K562 (cell line): Measurements from ENCODE around the gene KCNJ11. TPM values are rescaled to one million over a fixed set of nuclear protein-coding genes. Genes with fewer than 3 reads are reported as not detected.

Experiments
- ATAC-seq: fragments of 200-7000 bp; cut with Tn5 transposase; 3 replicates; pipeline ENCODE4 v1.9.1; 2020; ENCODE audit warnings: moderate library complexity
- BruUV-seq: library from RNA; stranded (reverse); fragments of 400-500 nt; replicated peaks from 2 replicates; lab custom pipeline; 2021; lab: Mats Ljungman, UMichigan
- CTCF ChIA-PET: fragments of 300-600 bp; formaldehyde crosslinking; extraction: SDS; loops from one replicate; lab custom pipeline; 2021; ENCODE audit warnings: low intra/inter-chr PET ratio; lab: Yijun Ruan, JAX
- POLR2A ChIA-PET: fragments of 300-600, 350-650 bp; sonication (Branson Sonifier 250); formaldehyde crosslinking; extraction: SDS; loops from one replicate; lab custom pipeline; 2021; ENCODE audit warnings: antibody characterized with exemption, inconsistent platforms; lab: Yijun Ruan, JAX
- DNase-seq, 4 experiments: peaks; one replicate each; pipeline versions ENCODE4 v3.0.0 to v3.0.0-alpha.2; 2011 to 2018; ENCODE audit warnings: low spot score in 3 of 4, mixed read lengths in 3 of 4; ENCODE audit errors: extremely low read depth in 1 of 4
- FAIRE-seq: peaks from 2 replicates; lab custom pipeline; 2011; peaks lifted over from hg19 to GRCh38; lab: Jason Lieb, UNC
- H2AFZ ChIP-seq: 2 replicates; pipeline ENCODE4 v1.6.0; 2011; ENCODE audit warnings: low read depth, low read length, control low read depth, inconsistent platforms
- H3K27ac ChIP-seq: fragments of 200-600 bp; 3 replicates; pipeline ENCODE4 v1.8.0; 2011; ENCODE audit warnings: low read depth, mild to moderate bottlenecking, control low read depth, inconsistent platforms, low read length, moderate library complexity, mixed read lengths; ENCODE audit errors: extremely low read depth
- H3K27me3 ChIP-seq, 2 experiments: fragments of 300-600 bp in 1 of 2; 2 replicates in 1 of 2; 3 replicates in 1 of 2; pipeline versions ENCODE4 v1.6.0 to v1.8.0; 2011; ENCODE audit warnings: inconsistent platforms in 2 of 2, low read length in 2 of 2, mild to moderate bottlenecking in 1 of 2, mixed read lengths in 1 of 2, moderate library complexity in 1 of 2; ENCODE audit not compliant: control insufficient read depth in 2 of 2, insufficient read depth in 2 of 2
- H3K36me3 ChIP-seq: fragments of 300-600 bp; 3 replicates; pipeline ENCODE4 v1.8.0; 2011; ENCODE audit warnings: mild to moderate bottlenecking, low read length, inconsistent platforms; ENCODE audit not compliant: control insufficient read depth, insufficient read depth
- H3K4me1 ChIP-seq, 2 experiments: fragments of 200-600 bp in 1 of 2; replicated peaks in 1 of 2; 2 replicates in 1 of 2; 3 replicates in 1 of 2; pipeline versions ENCODE4 v1.5.1 to v1.8.0; 2011; ENCODE audit warnings: inconsistent platforms in 2 of 2, low read length in 2 of 2, mild to moderate bottlenecking in 1 of 2, mixed read lengths in 1 of 2, moderate library complexity in 1 of 2; ENCODE audit not compliant: control insufficient read depth in 2 of 2, insufficient read depth in 2 of 2
- H3K4me2 ChIP-seq: 2 replicates; pipeline ENCODE4 v1.6.1; 2011; ENCODE audit warnings: low read length, control low read depth, inconsistent platforms, mixed read lengths; ENCODE audit not compliant: insufficient read depth
- H3K4me3 ChIP-seq: fragments of 200-600 bp; sonication (generic), shearing (Covaris generic); 2 replicates; pipeline ENCODE4 v1.5.1; 2016; ENCODE audit warnings: control low read depth, inconsistent platforms
- H3K79me2 ChIP-seq: fragments of 200-600 bp; 3 replicates; pipeline ENCODE4 v1.8.0; 2011; ENCODE audit warnings: low read length, inconsistent platforms; ENCODE audit not compliant: control insufficient read depth, insufficient read depth
- H3K9ac ChIP-seq, 2 experiments: 2 replicates each; pipeline versions ENCODE4 v1.6.0 to v1.6.1; 2011; ENCODE audit warnings: low read depth in 2 of 2, low read length in 2 of 2, control low read depth in 1 of 2, inconsistent platforms in 1 of 2, mild to moderate bottlenecking in 1 of 2, mixed read lengths in 1 of 2; ENCODE audit not compliant: insufficient read depth in 1 of 2
- H3K9me1 ChIP-seq: one replicate; pipeline ENCODE4 v1.6.0; 2011; ENCODE audit warnings: inconsistent platforms, mild to moderate bottlenecking, low read length, moderate library complexity; ENCODE audit not compliant: control insufficient read depth, insufficient read depth
- H3K9me3 ChIP-seq: replicated peaks from 2 replicates; pipeline ENCODE4 v1.5.1; 2011; ENCODE audit warnings: low read depth, low read length, inconsistent platforms; ENCODE audit not compliant: control insufficient read depth, insufficient read depth
- H4K20me1 ChIP-seq: replicated peaks from 2 replicates; pipeline ENCODE4 v1.6.1; 2011; ENCODE audit warnings: low read length, inconsistent platforms, mixed read lengths; ENCODE audit not compliant: control insufficient read depth, insufficient read depth
- ASH1L ChIP-seq: fragments of 450-650 bp; IDR thresholded peaks from 2 replicates; pipeline ENCODE4 v1.6.1; 2018; ENCODE audit warnings: borderline replicate concordance, mild to moderate bottlenecking, low read depth; ENCODE audit not compliant: partially characterized antibody
- ELK1 ChIP-seq: sonication (generic); formaldehyde crosslinking; IDR thresholded peaks from 2 replicates; pipeline ENCODE4 v1.8.1; 2022; ENCODE audit warnings: missing genetic modification reagents
- POLR2B ChIP-seq: fragments of 450-650 bp; IDR thresholded peaks from 2 replicates; pipeline ENCODE4 v1.6.1; 2018; ENCODE audit warnings: low read depth; ENCODE audit not compliant: partially characterized antibody
- SOX6 ChIP-seq: fragments of 450-650 bp; IDR thresholded peaks from 2 replicates; pipeline ENCODE4 v1.6.1; 2014; ENCODE audit warnings: mild to moderate bottlenecking
- WGBS: fragments of 100-300 bp; shearing (Covaris generic); methylation state at CpG from one replicate; pipeline ENCODE4 v1.1.6; 2016; ENCODE audit warnings: low coverage, mixed read lengths; ENCODE audit not compliant: insufficient coverage; ENCODE audit errors: missing lambda C conversion rate; 5-methylcytosine and 5-hydroxymethylcytosine counted together
- in situ Hi-C: fragments of 300-500 bp; cut with MboI; formaldehyde crosslinking; loops from 4 replicates; pipeline ENCODE4 v1.15.0; 2018; ENCODE audit warnings: inconsistent platforms, mixed read lengths
- intact Hi-C: fragments of 100-400 bp; cut with micrococcal nuclease; formaldehyde crosslinking; loops from 2 replicates; pipeline ENCODE4 v1.14.2; 2022
- polyA plus RNA-seq, 8 experiments: library from polyadenylated mRNA; depleted of rRNA in 4 of 8; stranded (reverse) in 5 of 8; unstranded in 3 of 8; fragments of >200 nt; fragmentation: Nextera tagmentation in 2 of 8; fragmentation: Illumina TruSeq in 1 of 8; extraction: Ambion mirVana in 2 of 8; extraction: Trizol in 1 of 8; gene quantifications; 2 replicates each; pipeline versions ENCODE4 v1.2.1 to v1.2.3, GENCODE V29; 2011 to 2014; ENCODE audit warnings: inconsistent platforms in 1 of 8, missing spikeins in 1 of 8
- total RNA-seq, 7 experiments: library from RNA; depleted of rRNA in 6 of 7; stranded (reverse); fragments of >200 nt in 6 of 7; fragmentation: Illumina TruSeq in 2 of 7; extraction: Trizol in 2 of 7; gene quantifications; 2 replicates each; pipeline versions ENCODE4 v1.2.1 to v1.2.3, GENCODE V29; 2011 to 2021; ENCODE audit warnings: low replicate concordance in 1 of 7

KCNJ11 gene
- total and polyA plus RNA-seq, 9 of the 15 experiments (the other 6 are each of a cell fraction or from before 2014, with no cell fraction given), result 0.54 to 3.7 (median 0.86) TPM; not detected in 2

GRCh38 chr11:17383461-17383860, 5.0 kb downstream of the KCNJ11 start:
- no peak for TF ChIP-seq ELK1
- no peak for TF ChIP-seq SOX6
- no peak for TF ChIP-seq POLR2B
- no peak for TF ChIP-seq ASH1L
- Histone ChIP-seq H4K20me1 (peaks cover 11% of the 10 kb centered on the region), H3K4me2 (no peak overlapping the region), H3K9me1 (peaks cover 5% of the 10 kb centered on the region), H3K4me1 (peaks cover 2 to 24% of the 10 kb centered on the region in 2 experiments; a peak in 3 of 5 replicates), H3K4me3 (no peak overlapping the region), H3K9me3 (no peaks in the 10 kb centered on the region), H3K9ac (no peak overlapping the region), H3K36me3 (peaks cover 23% of the 10 kb centered on the region; the same call in 2 of the 3 replicates), H3K27me3 (no peaks in the 10 kb centered on the region), H2AFZ (no peak overlapping the region), H3K79me2 (no peaks in the 10 kb centered on the region), H3K27ac (no peak overlapping the region)
- CTCF ChIA-PET, result interaction anchor here (1.3 to 2.2 kb wide), 4 partner anchors 117 to 153 kb away, joined by 4 to 31 read pairs (median 10); no protein-coding TSS in a partner anchor
- no TSS peak for BruUV-seq
- no peak for DNase-seq
- WGBS, result 100% methylated on average over 1 of the region's 1 CpG
- POLR2A ChIA-PET, result interaction anchor here (0.8 to 2.0 kb wide), 3 partner anchors 9 to 19 kb away, joined by 3 to 6 read pairs (median 4); no protein-coding TSS in a partner anchor
- ATAC-seq, result no peak
- FAIRE-seq, result no peak
- intact Hi-C loops, result loop anchor here (2.0 kb wide), 1 partner anchor 153 kb away; no protein-coding TSS in a partner anchor
- in situ Hi-C loops, result no loop called here
